Sigmoid colon (tissue), 7 donors: ENCODE measurements around the gene DEAF1. TPM values are rescaled to one million over a fixed set of nuclear protein-coding genes. Genes with fewer than 3 reads are reported as not detected.

ENCODE experiments used
- DNase-seq: peaks from one replicate; pipeline ENCODE4 v3.0.0-alpha.2; 2019
- H3K27ac ChIP-seq, 4 donors: fragments of 200-600 bp; sonication (generic); one replicate each; pipeline ENCODE4 v1.5.1; 2016 to 2019; ENCODE audit warnings: mild to moderate bottlenecking in 1 of 4
- H3K27me3 ChIP-seq, 3 donors: fragments of 200-600 bp; sonication (generic); one replicate each; pipeline ENCODE4 v1.5.1; 2019; ENCODE audit warnings: mild to moderate bottlenecking in 1 of 3
- H3K36me3 ChIP-seq, 4 donors: fragments of 200-600 bp; sonication (generic); one replicate each; pipeline ENCODE4 v1.5.1; 2016 to 2019
- H3K4me1 ChIP-seq, 4 donors: fragments of 200-600 bp; sonication (generic); one replicate each; pipeline ENCODE4 v1.5.1; 2017 to 2019
- H3K4me3 ChIP-seq, 4 donors: fragments of 200-600 bp; sonication (generic); one replicate each; pipeline ENCODE4 v1.5.1; 2017 to 2019; ENCODE audit warnings: mild to moderate bottlenecking in 2 of 4, moderate library complexity in 1 of 4
- H3K9me3 ChIP-seq, 4 donors: fragments of 200-600 bp in 3 of 4; sonication (generic) in 3 of 4; one replicate each; pipeline versions ENCODE4 v1.5.1 to v1.6.1; 2013 to 2019
- CTCF ChIP-seq, 4 experiments: fragments of 450-650 bp in 3 of 4; fragments of 200-600 bp in 1 of 4; IDR thresholded peaks; one replicate each; pipeline ENCODE4 v1.5.1; 2016 to 2019; ENCODE audit warnings: antibody characterized with exemption in 4 of 4, mild to moderate bottlenecking in 3 of 4, moderate library complexity in 2 of 4
- EP300 ChIP-seq, 4 donors: sonication (generic); formaldehyde crosslinking; IDR thresholded peaks; one replicate each; pipeline ENCODE4 v1.6.1; 2017; ENCODE audit warnings: antibody characterized with exemption in 4 of 4
- POLR2A ChIP-seq, 2 donors: fragments of 450-650 bp; IDR thresholded peaks; one replicate each; pipeline ENCODE4 v1.6.1; 2016; ENCODE audit warnings: antibody characterized with exemption in 2 of 2, mild to moderate bottlenecking in 2 of 2, moderate library complexity in 2 of 2
- POLR2AphosphoS5 ChIP-seq, 4 donors: sonication (generic); formaldehyde crosslinking; IDR thresholded peaks; one replicate each; pipeline ENCODE4 v1.6.1; 2017; ENCODE audit warnings: antibody characterized with exemption in 4 of 4
- WGBS, 2 donors: extraction: QIAGEN DNeasy Blood & Tissue Kit; methylation state at CpG; one replicate each; pipeline ENCODE4 v1.1.7; 2013; 5-methylcytosine and 5-hydroxymethylcytosine counted together
- intact Hi-C: fragments of 100-400 bp; cut with DNase I; formaldehyde crosslinking; loops from one replicate; pipeline ENCODE4 v1.15.1; 2023
- polyA plus RNA-seq, 3 donors: library from polyadenylated mRNA; stranded (reverse); fragments of 200-250 nt; gene quantifications; one replicate each; pipeline ENCODE4 v1.2.3, GENCODE V29; 2013
- total RNA-seq, 4 donors: library from RNA; depleted of rRNA; stranded (reverse); fragments of >200 nt; gene quantifications; one replicate each; pipeline ENCODE4 v1.1.0, GENCODE V29; 2016
- donor health status: healthy with polysubstance abuse.
- donor health status: Bipolar disorder and iron deficiency.
- donor health status: healthy.

The DEAF1 gene
- total and polyA plus RNA-seq, 7 donors: 11.3 to 29.6 (median 18.6) TPM

GRCh38 chr11:623349-623869 lies 71.6 kb downstream of the DEAF1 start:
- DNase-seq: no peak
- H3K36me3 ChIP-seq: peaks cover 0 to 18% (median 3%) of the 10 kb centered on the region in 4 donors
- 60 to 80% methylated on average over 15 of the region's 15 CpGs for WGBS, 2 donors

GRCh38 chr11:621838-622237 lies 73.2 kb downstream of the DEAF1 start:
- no peak for DNase-seq
- H3K27ac ChIP-seq: no peak overlapping the region
- H3K4me1 ChIP-seq: peaks cover 0 to 8% (median 7%) of the 10 kb centered on the region in 4 donors
- H3K9me3 ChIP-seq: no peaks in the 10 kb centered on the region
- peaks cover 0 to 37% (median 0%) of the 10 kb centered on the region in 3 donors for H3K27me3 ChIP-seq
- WGBS, 2 donors: 84 to 90% methylated on average over 27 of the region's 27 CpGs
- no peak overlapping the region for H3K4me3 ChIP-seq
- TF ChIP-seq POLR2AphosphoS5 (IDR thresholded peaks at IDR 0.05) (no peak), EP300 (IDR thresholded peaks at IDR 0.05) (no peak), CTCF (IDR thresholded peaks at IDR 0.05) (no peak), POLR2A (IDR thresholded peaks at IDR 0.05) (no peak)
- intact Hi-C loops: no loop called here
- H3K36me3 ChIP-seq: peaks cover 0 to 27% (median 8%) of the 10 kb centered on the region in 4 donors

More at GRCh38 chr11:623349-623869, 71.6 kb downstream of the DEAF1 start:
- H3K4me1 ChIP-seq: peaks cover 0 to 14% (median 10%) of the 10 kb centered on the region in 4 donors
- H3K27ac ChIP-seq: no peak overlapping the region
- H3K4me3 ChIP-seq: no peak overlapping the region
- intact Hi-C loops: no loop called here
- H3K27me3 ChIP-seq: peaks cover 0 to 37% (median 0%) of the 10 kb centered on the region in 3 donors
- TF ChIP-seq EP300 (IDR thresholded peaks at IDR 0.05): no peak
- TF ChIP-seq POLR2A (IDR thresholded peaks at IDR 0.05): no peak
- no peak for TF ChIP-seq POLR2AphosphoS5 (IDR thresholded peaks at IDR 0.05)
- no peak for TF ChIP-seq CTCF (IDR thresholded peaks at IDR 0.05)
- no peaks in the 10 kb centered on the region for H3K9me3 ChIP-seq

GRCh38 chr11:620935-621814 lies 73.8 kb downstream of the DEAF1 start:
- peak; percentile 64 for DNase-seq
- Histone ChIP-seq H3K4me3 (no peak overlapping the region), H3K9me3 (no peaks in the 10 kb centered on the region), H3K36me3 (peaks cover 0 to 27% (median 8%) of the 10 kb centered on the region in 4 donors), H3K4me1 (peaks cover 0 to 6% (median 5%) of the 10 kb centered on the region in 4 donors), H3K27ac (no peak overlapping the region), H3K27me3 (peaks cover 0 to 31% (median 0%) of the 10 kb centered on the region in 3 donors)
- no peak for TF ChIP-seq EP300 (IDR thresholded peaks at IDR 0.05)
- TF ChIP-seq POLR2AphosphoS5 (IDR thresholded peaks at IDR 0.05): no peak
- no peak for TF ChIP-seq POLR2A (IDR thresholded peaks at IDR 0.05)
- no peak for TF ChIP-seq CTCF (IDR thresholded peaks at IDR 0.05)
- WGBS, 2 donors: 77% methylated on average over 45 of the region's 45 CpGs
- intact Hi-C loops: no loop called here

- peaks cover 0 to 27% (median 8%) of the 10 kb centered on the region in 4 donors for H3K36me3 ChIP-seq
- intact Hi-C loops: no loop called here
- H3K9me3 ChIP-seq: no peaks in the 10 kb centered on the region
Measured at GRCh38 chr11:620201-620600, 74.8 kb downstream of the DEAF1 start.

More at GRCh38 chr11:620201-620600, 74.8 kb downstream of the DEAF1 start:
- 96 to 97% methylated on average over 13 of the region's 13 CpGs for WGBS, 2 donors
- no peak for TF ChIP-seq EP300 (IDR thresholded peaks at IDR 0.05)
- TF ChIP-seq POLR2AphosphoS5 (IDR thresholded peaks at IDR 0.05): no peak
- TF ChIP-seq CTCF (IDR thresholded peaks at IDR 0.05): no peak
- no peak for TF ChIP-seq POLR2A (IDR thresholded peaks at IDR 0.05)
- no peak for DNase-seq
- Histone ChIP-seq H3K27ac (no peak overlapping the region), H3K4me3 (no peak overlapping the region), H3K4me1 (peaks cover 0 to 11% (median 8%) of the 10 kb centered on the region in 4 donors), H3K27me3 (peaks cover 0 to 21% (median 0%) of the 10 kb centered on the region in 3 donors)
